CD4-positive, alpha-beta memory T cell (primary cell): ENCODE results near the gene STK24. TPM values are rescaled to one million over a fixed set of nuclear protein-coding genes. Genes with fewer than 3 reads are reported as not detected.

Source experiments
- CTCF ChIA-PET: fragments of 350-600 bp; sonication (Branson Sonifier 250); formaldehyde crosslinking; loops from one replicate; lab custom pipeline; 2021; ENCODE audit warnings: inconsistent platforms; ENCODE audit not compliant: partially characterized antibody; lab: Charles Lee
- POLR2A ChIA-PET: fragments of 350-600 bp; sonication (Branson Sonifier 250); formaldehyde crosslinking; loops from one replicate; lab custom pipeline; 2021; ENCODE audit not compliant: partially characterized antibody; lab: Charles Lee
- DNase-seq, 5 donors: peaks; one replicate each; pipeline versions ENCODE4 v3.0.0 to v3.0.0-alpha.2; 2020 to 2022; ENCODE audit warnings: mixed read lengths in 1 of 5
- H3K27ac ChIP-seq: one replicate; pipeline ENCODE4 v1.7.0; 2013; ENCODE audit warnings: low read depth, low read length
- H3K27me3 ChIP-seq: 2 replicates; pipeline ENCODE4 v1.7.0; 2013; ENCODE audit warnings: mild to moderate bottlenecking, low read length, moderate library complexity; ENCODE audit not compliant: insufficient read depth
- H3K36me3 ChIP-seq: 2 replicates; pipeline ENCODE4 v1.7.0; 2013; ENCODE audit warnings: mild to moderate bottlenecking, low read length, moderate library complexity; ENCODE audit not compliant: insufficient read depth
- H3K4me1 ChIP-seq: 2 replicates; pipeline ENCODE4 v1.7.0; 2013; ENCODE audit warnings: mild to moderate bottlenecking, low read length, moderate library complexity; ENCODE audit not compliant: insufficient read depth
- H3K4me3 ChIP-seq, 2 donors: one replicate each; pipeline ENCODE4 v1.7.0; 2013; ENCODE audit warnings: low read length in 2 of 2, mild to moderate bottlenecking in 1 of 2
- H3K9me3 ChIP-seq, 2 donors: one replicate each; pipeline ENCODE4 v1.7.0; 2013; ENCODE audit warnings: low read length in 2 of 2, control low read depth in 1 of 2; ENCODE audit not compliant: control insufficient read depth in 1 of 2
- H3K27ac Mint-ChIP-seq, 7 donors: one replicate each; pipeline ENCODE4 v1.8.0; 2020 to 2021; ENCODE audit warnings: mixed read lengths in 7 of 7, mild to moderate bottlenecking in 6 of 7, inconsistent platforms in 3 of 7, moderate library complexity in 3 of 7
- H3K27me3 Mint-ChIP-seq, 2 donors: one replicate each; pipeline ENCODE4 v1.8.0; 2020 to 2021; ENCODE audit warnings: mixed read lengths in 2 of 2
- H3K36me3 Mint-ChIP-seq, 2 donors: one replicate each; pipeline ENCODE4 v1.8.0; 2020 to 2021; ENCODE audit warnings: mixed read lengths in 2 of 2, inconsistent platforms in 1 of 2, mild to moderate bottlenecking in 1 of 2
- H3K4me1 Mint-ChIP-seq, 4 donors: one replicate each; pipeline ENCODE4 v1.8.0; 2020 to 2021; ENCODE audit warnings: mixed read lengths in 4 of 4, mild to moderate bottlenecking in 1 of 4
- H3K4me3 Mint-ChIP-seq, 8 donors: one replicate each; pipeline ENCODE4 v1.8.0; 2020 to 2021; ENCODE audit warnings: mixed read lengths in 8 of 8, mild to moderate bottlenecking in 7 of 8, moderate library complexity in 6 of 8, inconsistent platforms in 3 of 8
- H3K9me3 Mint-ChIP-seq, 8 donors: one replicate each; pipeline ENCODE4 v1.8.0; 2020 to 2021; ENCODE audit warnings: mixed read lengths in 8 of 8, mild to moderate bottlenecking in 5 of 8, inconsistent platforms in 3 of 8, moderate library complexity in 1 of 8
- intact Hi-C: fragments of 100-400 bp; cut with micrococcal nuclease; formaldehyde crosslinking; loops from one replicate; pipeline ENCODE4 v1.15.1; 2023
- polyA plus RNA-seq, 2 donors: library from polyadenylated mRNA; unstranded; fragments of 300-500 nt; fragmentation: Illumina TruSeq; gene quantifications; one replicate each; pipeline ENCODE4 v1.2.3, GENCODE V29; 2021
- total RNA-seq, 2 experiments: library from RNA; stranded (reverse); gene quantifications; one replicate each; pipeline ENCODE4 v1.2.3, GENCODE V29; 2021

The STK24 gene
- total and polyA plus RNA-seq, 4 experiments from 2014 or later, result 24.2 to 147 (median 118) TPM

- ChIA-PET POLR2A (interaction anchor here (1.2 to 1.5 kb wide), 3 partner anchors 115 to 205 kb away, joined by 3 to 5 read pairs (median 3); no protein-coding TSS in a partner anchor), CTCF (interaction anchor here (0.8 to 9.5 kb wide), 12 partner anchors 8 to 227 kb away, joined by 3 to 345 read pairs (median 4); no protein-coding TSS in a partner anchor)
- Mint-ChIP-seq H3K4me3 (no peak overlapping the region), H3K27me3 (no peaks in the 10 kb centered on the region), H3K36me3 (peaks cover 37 to 45% of the 10 kb centered on the region in 2 donors), H3K4me1 (peaks cover 23 to 51% (median 38%) of the 10 kb centered on the region in 4 donors), H3K27ac (peak overlapping the region in 5 of 7 donors; percentile 5 to 78 (median 70)), H3K9me3 (no peaks in the 10 kb centered on the region)
- no peaks in the 10 kb centered on the region for H3K9me3 ChIP-seq
- no peaks in the 10 kb centered on the region for H3K27me3 ChIP-seq
- peaks cover 31% of the 10 kb centered on the region for H3K4me1 ChIP-seq
- no peak for DNase-seq
- H3K27ac ChIP-seq, result no peak overlapping the region
- intact Hi-C loops, result no loop called here
- no peak overlapping the region for H3K4me3 ChIP-seq
- peaks cover 20% of the 10 kb centered on the region for H3K36me3 ChIP-seq
Measured at GRCh38 chr13:98447881-98448641, 128.8 kb downstream of the STK24 start.

- peaks cover 13% of the 10 kb centered on the region for H3K36me3 ChIP-seq
- peak overlapping the region; percentile 36 to 92 (median 64) for H3K27ac Mint-ChIP-seq
- no peaks in the 10 kb centered on the region for H3K9me3 Mint-ChIP-seq
- peaks cover 31% of the 10 kb centered on the region for H3K4me1 ChIP-seq
- CTCF ChIA-PET, result interaction anchor here (0.8 to 9.5 kb wide), 13 partner anchors 9 to 228 kb away, joined by 3 to 345 read pairs (median 10); no protein-coding TSS in a partner anchor
- no peaks in the 10 kb centered on the region for H3K9me3 ChIP-seq
- peaks cover 29 to 37% of the 10 kb centered on the region in 2 donors for H3K36me3 Mint-ChIP-seq
- no peak overlapping the region for H3K4me3 ChIP-seq
- no peak for DNase-seq
- POLR2A ChIA-PET, result interaction anchor here (1.5 to 2.9 kb wide), 2 partner anchors 131 to 205 kb away, joined by 3 to 38 read pairs; no protein-coding TSS in a partner anchor
- H3K27ac ChIP-seq, result no peak overlapping the region
- no peak overlapping the region for H3K4me3 Mint-ChIP-seq
- intact Hi-C loops, result no loop called here
- peaks cover 21 to 51% (median 37%) of the 10 kb centered on the region in 4 donors for H3K4me1 Mint-ChIP-seq
- H3K27me3 ChIP-seq, result no peaks in the 10 kb centered on the region
- H3K27me3 Mint-ChIP-seq, result no peaks in the 10 kb centered on the region
Measured at GRCh38 chr13:98447130-98447529, 129.8 kb downstream of the STK24 start.

- Histone ChIP-seq H3K27me3 (no peaks in the 10 kb centered on the region), H3K9me3 (no peaks in the 10 kb centered on the region), H3K4me1 (peaks cover 24% of the 10 kb centered on the region), H3K27ac (no peak overlapping the region), H3K4me3 (no peak overlapping the region), H3K36me3 (peaks cover 5% of the 10 kb centered on the region)
- Mint-ChIP-seq H3K9me3 (no peaks in the 10 kb centered on the region), H3K4me3 (no peak overlapping the region), H3K27me3 (no peaks in the 10 kb centered on the region), H3K4me1 (peaks cover 13 to 43% (median 28%) of the 10 kb centered on the region in 4 donors), H3K27ac (peak overlapping the region in 5 of 7 donors; percentile 56 to 92 (median 90)), H3K36me3 (peaks cover 20 to 28% of the 10 kb centered on the region in 2 donors)
- no peak for DNase-seq
- POLR2A ChIA-PET, result interaction anchor here (1.7 to 2.9 kb wide), 4 partner anchors 30 to 227 kb away, joined by 3 to 38 read pairs (median 8); no protein-coding TSS in a partner anchor
- CTCF ChIA-PET, result interaction anchor here (0.7 to 9.5 kb wide), 25 partner anchors 10 to 427 kb away, joined by 3 to 345 read pairs (median 5); no protein-coding TSS in a partner anchor
- intact Hi-C loops, result no loop called here
Measured at GRCh38 chr13:98446234-98446621, 130.7 kb downstream of the STK24 start.

- intact Hi-C loops, result loop anchor here (1.0 to 2.0 kb wide), 4 partner anchors 31 to 398 kb away; no protein-coding TSS in a partner anchor
- ChIA-PET POLR2A (interaction anchor here (0.9 to 2.9 kb wide), 9 partner anchors 31 to 228 kb away, joined by 3 to 38 read pairs (median 5); partner anchors contain the start of gene STK24), CTCF (interaction anchor here (0.6 to 9.5 kb wide), 61 partner anchors 8 to 589 kb away, joined by 3 to 345 read pairs (median 4); no protein-coding TSS in a partner anchor)
- no peaks in the 10 kb centered on the region for H3K27me3 Mint-ChIP-seq
- peak overlapping the region in 7 of 8 donors; percentile 27 to 82 (median 57) for H3K4me3 Mint-ChIP-seq
- H3K27me3 ChIP-seq, result no peaks in the 10 kb centered on the region
- H3K27ac Mint-ChIP-seq, result peak overlapping the region; percentile 88 to 93 (median 90)
- no peak overlapping the region for H3K4me3 ChIP-seq
- H3K9me3 ChIP-seq, result no peaks in the 10 kb centered on the region
- peaks cover 5% of the 10 kb centered on the region for H3K36me3 ChIP-seq
- H3K4me1 ChIP-seq, result peaks cover 18% of the 10 kb centered on the region
- peak; percentile 73 to 79 (median 74) for DNase-seq
- peaks cover 16 to 23% of the 10 kb centered on the region in 2 donors for H3K36me3 Mint-ChIP-seq
- no peaks in the 10 kb centered on the region for H3K9me3 Mint-ChIP-seq
- peak overlapping the region; percentile 33 for H3K27ac ChIP-seq
- H3K4me1 Mint-ChIP-seq, result peaks cover 7 to 37% (median 23%) of the 10 kb centered on the region in 4 donors
Measured at GRCh38 chr13:98445340-98446233, 131.3 kb downstream of the STK24 start.

- H3K36me3 ChIP-seq, result peaks cover 5% of the 10 kb centered on the region
- H3K9me3 Mint-ChIP-seq, result no peaks in the 10 kb centered on the region
- no peak overlapping the region for H3K4me3 ChIP-seq
- H3K36me3 Mint-ChIP-seq, result peaks cover 13 to 16% of the 10 kb centered on the region in 2 donors
- peak overlapping the region in 2 of 7 donors; percentile 70 to 91 for H3K27ac Mint-ChIP-seq
- peaks cover 7 to 37% (median 21%) of the 10 kb centered on the region in 4 donors for H3K4me1 Mint-ChIP-seq
- H3K4me1 ChIP-seq, result peaks cover 14% of the 10 kb centered on the region
- H3K27ac ChIP-seq, result no peak overlapping the region
- H3K4me3 Mint-ChIP-seq, result peak overlapping the region in 1 of 8 donors; percentile 25
- H3K27me3 ChIP-seq, result no peaks in the 10 kb centered on the region
- no peaks in the 10 kb centered on the region for H3K27me3 Mint-ChIP-seq
- DNase-seq, result no peak
- POLR2A ChIA-PET, result interaction anchor here (1.0 to 2.9 kb wide), 4 partner anchors 41 to 208 kb away, joined by 3 to 38 read pairs (median 5); partner anchors contain the start of gene STK24
- CTCF ChIA-PET, result interaction anchor here (0.8 to 9.5 kb wide), 22 partner anchors 14 to 242 kb away, joined by 3 to 345 read pairs (median 6); no protein-coding TSS in a partner anchor
- intact Hi-C loops, result loop anchor here (2.0 kb wide), 1 partner anchor 32 kb away; no protein-coding TSS in a partner anchor
- H3K9me3 ChIP-seq, result no peaks in the 10 kb centered on the region
Measured at GRCh38 chr13:98444381-98444780, 132.5 kb downstream of the STK24 start.

- Mint-ChIP-seq H3K4me1 (peaks cover 7 to 37% (median 18%) of the 10 kb centered on the region in 4 donors), H3K36me3 (peaks cover 8 to 10% of the 10 kb centered on the region in 2 donors), H3K27ac (peak overlapping the region in 3 of 7 donors; percentile 48 to 91 (median 70)), H3K9me3 (no peaks in the 10 kb centered on the region), H3K27me3 (no peaks in the 10 kb centered on the region), H3K4me3 (no peak overlapping the region)
- Histone ChIP-seq H3K9me3 (no peaks in the 10 kb centered on the region), H3K4me1 (peaks cover 14% of the 10 kb centered on the region), H3K4me3 (no peak overlapping the region), H3K27ac (no peak overlapping the region), H3K27me3 (no peaks in the 10 kb centered on the region), H3K36me3 (peaks cover 1% of the 10 kb centered on the region)
- ChIA-PET CTCF (interaction anchor here (1.1 to 9.5 kb wide), 9 partner anchors 22 to 231 kb away, joined by 3 to 345 read pairs (median 17); no protein-coding TSS in a partner anchor), POLR2A (interaction anchor here (1.9 kb wide), 1 partner anchor 133 kb away, joined by 6 read pairs; the partner anchor contains the start of gene STK24)
- DNase-seq, result no peak
- intact Hi-C loops, result loop anchor here (2.0 kb wide), 1 partner anchor 33 kb away; no protein-coding TSS in a partner anchor
Measured at GRCh38 chr13:98443800-98444325, 133.0 kb downstream of the STK24 start.
